ENCODE data around the gene GNPDA1. TPM values are rescaled to one million over a fixed set of nuclear protein-coding genes. Genes with fewer than 3 reads are reported as not detected.
A peak's percentile ranks its signal among the peaks of the same experiment; 100 is the strongest.

The GNPDA1 gene
- total and polyA plus RNA-seq, 9 of the 15 experiments (the other 6 are each of a cell fraction or from before 2014, with no cell fraction given), result 14.1 to 145 (median 52.2) TPM

GRCh38 chr5:141957367-141957996 is 55.3 kb downstream of the GNPDA1 start (continued):
- TF ChIP-seq CTCFL (IDR thresholded peaks at IDR 0.05; ENCODE audit: borderline replicate concordance, insufficient read depth, low read depth, low read length, poor library complexity, severe bottlenecking), result no peak
- no peak for TF ChIP-seq E2F3 (CRISPR knock-in tag; IDR thresholded peaks at IDR 0.05)
- no peak for TF ChIP-seq E2F8 (IDR thresholded peaks at IDR 0.05; ENCODE audit: low read depth, partially characterized antibody)
- TF ChIP-seq, protein P1, sequence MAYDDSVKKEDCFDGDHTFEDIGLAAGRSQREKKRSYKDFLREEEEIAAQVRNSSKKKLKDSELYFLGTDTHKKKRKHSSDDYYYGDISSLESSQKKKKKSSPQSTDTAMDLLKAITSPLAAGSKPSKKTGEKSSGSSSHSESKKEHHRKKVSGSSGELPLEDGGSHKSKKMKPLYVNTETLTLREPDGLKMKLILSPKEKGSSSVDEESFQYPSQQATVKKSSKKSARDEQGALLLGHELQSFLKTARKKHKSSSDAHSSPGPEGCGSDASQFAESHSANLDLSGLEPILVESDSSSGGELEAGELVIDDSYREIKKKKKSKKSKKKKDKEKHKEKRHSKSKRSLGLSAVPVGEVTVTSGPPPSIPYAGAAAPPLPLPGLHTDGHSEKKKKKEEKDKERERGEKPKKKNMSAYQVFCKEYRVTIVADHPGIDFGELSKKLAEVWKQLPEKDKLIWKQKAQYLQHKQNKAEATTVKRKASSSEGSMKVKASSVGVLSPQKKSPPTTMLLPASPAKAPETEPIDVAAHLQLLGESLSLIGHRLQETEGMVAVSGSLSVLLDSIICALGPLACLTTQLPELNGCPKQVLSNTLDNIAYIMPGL (CRISPR knock-in tag; IDR thresholded peaks at IDR 0.05), result no peak
- TF ChIP-seq HDGF (IDR thresholded peaks at IDR 0.05), result no peak
- TF ChIP-seq, protein P2, sequence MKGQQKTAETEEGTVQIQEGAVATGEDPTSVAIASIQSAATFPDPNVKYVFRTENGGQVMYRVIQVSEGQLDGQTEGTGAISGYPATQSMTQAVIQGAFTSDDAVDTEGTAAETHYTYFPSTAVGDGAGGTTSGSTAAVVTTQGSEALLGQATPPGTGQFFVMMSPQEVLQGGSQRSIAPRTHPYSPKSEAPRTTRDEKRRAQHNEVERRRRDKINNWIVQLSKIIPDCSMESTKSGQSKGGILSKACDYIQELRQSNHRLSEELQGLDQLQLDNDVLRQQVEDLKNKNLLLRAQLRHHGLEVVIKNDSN (CRISPR knock-in tag; IDR thresholded peaks at IDR 0.05), result no peak
- no peak for TF ChIP-seq SIN3A (IDR thresholded peaks at IDR 0.05; ENCODE audit: borderline replicate concordance in 2 of 2, control insufficient read depth in 1 of 2, low read depth in 2 of 2, low read length in 2 of 2)
- TF ChIP-seq, protein P3, sequence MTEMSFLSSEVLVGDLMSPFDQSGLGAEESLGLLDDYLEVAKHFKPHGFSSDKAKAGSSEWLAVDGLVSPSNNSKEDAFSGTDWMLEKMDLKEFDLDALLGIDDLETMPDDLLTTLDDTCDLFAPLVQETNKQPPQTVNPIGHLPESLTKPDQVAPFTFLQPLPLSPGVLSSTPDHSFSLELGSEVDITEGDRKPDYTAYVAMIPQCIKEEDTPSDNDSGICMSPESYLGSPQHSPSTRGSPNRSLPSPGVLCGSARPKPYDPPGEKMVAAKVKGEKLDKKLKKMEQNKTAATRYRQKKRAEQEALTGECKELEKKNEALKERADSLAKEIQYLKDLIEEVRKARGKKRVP (CRISPR knock-in tag; IDR thresholded peaks at IDR 0.05), result peak; percentile 82; the same call in 1 of the 2 replicates
- TF ChIP-seq ZNF584 (CRISPR knock-in tag; IDR thresholded peaks at IDR 0.05; ENCODE audit: low read depth), result peak; percentile 71; the same call in 1 of the 2 replicates
- TF ChIP-seq FOXA3 (CRISPR knock-in tag; conservative IDR thresholded peaks at IDR 0.05 in 1 of 2, IDR thresholded peaks at IDR 0.05 in 1 of 2), result no peak
- TF ChIP-seq SMAD4 (CRISPR knock-in tag; conservative IDR thresholded peaks at IDR 0.05), result 0 out of 2 replicates have a peak, but pooled peaks have one; percentile 19
- TF ChIP-seq, protein P4, sequence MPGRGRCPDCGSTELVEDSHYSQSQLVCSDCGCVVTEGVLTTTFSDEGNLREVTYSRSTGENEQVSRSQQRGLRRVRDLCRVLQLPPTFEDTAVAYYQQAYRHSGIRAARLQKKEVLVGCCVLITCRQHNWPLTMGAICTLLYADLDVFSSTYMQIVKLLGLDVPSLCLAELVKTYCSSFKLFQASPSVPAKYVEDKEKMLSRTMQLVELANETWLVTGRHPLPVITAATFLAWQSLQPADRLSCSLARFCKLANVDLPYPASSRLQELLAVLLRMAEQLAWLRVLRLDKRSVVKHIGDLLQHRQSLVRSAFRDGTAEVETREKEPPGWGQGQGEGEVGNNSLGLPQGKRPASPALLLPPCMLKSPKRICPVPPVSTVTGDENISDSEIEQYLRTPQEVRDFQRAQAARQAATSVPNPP (IDR thresholded peaks at IDR 0.05; ENCODE audit: borderline replicate concordance, insufficient read depth, insufficient read length), result no peak
- TF ChIP-seq, protein P5, sequence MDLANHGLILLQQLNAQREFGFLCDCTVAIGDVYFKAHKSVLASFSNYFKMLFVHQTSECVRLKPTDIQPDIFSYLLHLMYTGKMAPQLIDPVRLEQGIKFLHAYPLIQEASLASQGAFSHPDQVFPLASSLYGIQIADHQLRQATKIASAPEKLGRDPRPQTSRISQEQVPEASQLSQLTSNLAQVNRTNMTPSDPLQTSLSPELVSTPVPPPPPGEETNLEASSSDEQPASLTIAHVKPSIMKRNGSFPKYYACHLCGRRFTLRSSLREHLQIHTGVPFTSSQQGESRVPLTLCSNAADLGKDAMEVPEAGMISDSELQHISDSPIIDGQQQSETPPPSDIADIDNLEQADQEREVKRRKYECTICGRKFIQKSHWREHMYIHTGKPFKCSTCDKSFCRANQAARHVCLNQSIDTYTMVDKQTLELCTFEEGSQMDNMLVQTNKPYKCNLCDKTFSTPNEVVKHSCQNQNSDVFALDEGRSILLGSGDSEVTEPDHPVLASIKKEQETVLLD (IDR thresholded peaks at IDR 0.05), result no peak
